Spleen (tissue), 7 donors: ENCODE measurements around the gene CEP170B.
A peak's percentile ranks its signal among the peaks of the same experiment; 100 is the strongest.

Experiments
- CTCF ChIP-seq, 11 experiments: fragments of 200-600 bp in 7 of 11; fragments of 450-650 bp in 4 of 11; sonication (generic) in 4 of 11; IDR thresholded peaks in 8 of 11; conservative IDR thresholded peaks in 3 of 11; 1 replicate in 7 of 11; 2 replicates in 4 of 11; pipeline versions ENCODE4 v1.4.0 to v1.8.0; 2016 to 2021; ENCODE audit warnings: antibody characterized with exemption in 11 of 11, inconsistent platforms in 4 of 11, mild to moderate bottlenecking in 1 of 11
- POLR2A ChIP-seq, 3 donors: fragments of 450-650 bp; IDR thresholded peaks; one replicate each; pipeline ENCODE4 v1.5.1; 2017; ENCODE audit warnings: antibody characterized with exemption in 3 of 3, mild to moderate bottlenecking in 1 of 3
- POLR2AphosphoS5 ChIP-seq, 3 donors: sonication (generic); formaldehyde crosslinking; IDR thresholded peaks; one replicate each; pipeline ENCODE4 v1.5.1; 2017; ENCODE audit warnings: antibody characterized with exemption in 3 of 3
- donor health status: DM: no; HTN: no; CAD: no; lungs with moderate emphysema.
- donor health status: DM: no; HTN: no; CAD: no.
- donor health status: DM: no; HTN: no; CAD: no.

DNA sequence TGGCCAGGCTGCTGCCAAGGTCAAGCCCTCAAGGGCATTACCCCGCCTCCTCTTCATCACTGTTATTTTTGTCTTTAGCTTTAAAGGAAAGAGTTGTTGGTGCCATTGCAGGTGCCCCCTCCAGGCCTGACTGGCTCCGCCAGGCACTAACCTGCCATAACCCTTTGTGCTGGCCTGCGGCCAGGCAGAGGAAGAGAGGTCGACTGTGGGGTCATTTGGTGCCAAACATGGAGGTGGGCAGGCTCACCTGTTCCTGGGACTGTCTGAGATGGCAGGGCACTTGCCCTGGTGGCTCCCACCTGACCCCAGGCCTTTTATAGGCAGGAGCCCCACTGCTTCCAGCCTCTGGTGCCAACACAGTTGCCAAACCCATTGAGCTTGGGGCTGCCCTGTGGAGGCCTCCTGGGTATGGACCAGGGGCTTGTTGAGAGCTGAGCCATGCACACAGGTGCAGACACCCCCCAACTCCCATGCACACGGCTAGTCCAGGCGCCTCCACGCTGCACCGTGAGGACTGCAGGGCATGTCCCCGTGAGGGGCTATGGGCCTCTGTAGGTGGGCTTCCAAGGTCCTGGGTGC, 30.2 kb downstream of the CEP170B start:
- peak in 1 of 11 experiments; percentile 10 for TF ChIP-seq CTCF (IDR thresholded peaks at IDR 0.05 in 8 of 11, conservative IDR thresholded peaks at IDR 0.05 in 3 of 11)
- TF ChIP-seq POLR2A (IDR thresholded peaks at IDR 0.05): no peak
- no peak for TF ChIP-seq POLR2AphosphoS5 (IDR thresholded peaks at IDR 0.05)
